Measurements from ENCODE around the gene ZNF26.
"Not testable (repeated sequence)": the region's sequence is repeated elsewhere in the genome, so short reads cannot be mapped to it uniquely, and the experiment has no call there.

The ZNF26 gene

DNA sequence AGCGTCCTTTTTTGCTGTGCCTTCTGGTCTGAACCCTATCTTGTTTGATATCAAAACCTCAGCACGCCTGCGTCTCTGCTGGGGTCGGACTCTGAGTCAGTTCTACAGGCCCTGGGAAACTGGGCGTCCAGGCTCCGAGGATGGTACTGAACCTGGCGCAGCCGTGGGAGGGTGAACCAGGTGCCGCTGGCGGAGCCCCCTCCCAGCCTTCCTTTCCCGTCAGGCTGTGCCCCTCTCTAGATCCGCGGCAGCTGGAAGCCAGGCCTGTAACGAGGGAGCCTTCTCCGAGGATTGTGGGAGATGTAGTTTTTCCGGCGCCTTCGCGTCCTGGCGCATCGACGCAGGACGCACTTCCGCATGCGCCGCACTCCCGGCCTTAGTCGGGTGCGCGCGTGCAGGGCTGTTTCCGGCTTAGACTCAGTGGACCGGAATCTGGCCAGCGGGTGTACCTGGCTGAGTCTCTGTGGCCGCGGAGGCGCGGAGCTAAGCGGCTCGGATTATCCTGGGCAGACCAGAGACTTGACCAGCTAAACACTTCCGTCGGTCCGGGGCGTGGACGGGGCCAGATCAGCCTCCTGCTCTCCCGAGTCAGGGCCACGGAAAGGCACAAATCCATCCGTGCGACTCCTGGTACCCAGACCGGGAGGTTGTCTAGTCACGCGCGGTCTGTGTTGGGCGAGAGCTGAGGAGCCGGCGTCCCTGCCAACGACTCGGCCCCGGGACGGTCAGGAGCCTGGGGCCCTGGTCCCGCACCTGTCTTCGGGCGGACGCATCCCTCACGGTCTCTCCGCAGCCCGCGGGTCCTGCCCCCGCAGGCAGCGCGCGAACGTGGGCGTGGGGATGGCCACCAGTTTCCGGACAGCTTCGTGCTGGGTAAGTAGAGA lies at the start of gene ZNF26:
TSS of gene ZNF26 (plus strand) at position 367 of the 884 bp plus-strand sequence. CDS start at position 841, 474 bp downstream.
- peak; percentile 92 for DNase-seq

- DNase-seq, result not testable (repeated sequence)
Observed at GRCh38 chr12:132936921-132937320, 49.2 kb upstream of the ZNF26 start.

DNA sequence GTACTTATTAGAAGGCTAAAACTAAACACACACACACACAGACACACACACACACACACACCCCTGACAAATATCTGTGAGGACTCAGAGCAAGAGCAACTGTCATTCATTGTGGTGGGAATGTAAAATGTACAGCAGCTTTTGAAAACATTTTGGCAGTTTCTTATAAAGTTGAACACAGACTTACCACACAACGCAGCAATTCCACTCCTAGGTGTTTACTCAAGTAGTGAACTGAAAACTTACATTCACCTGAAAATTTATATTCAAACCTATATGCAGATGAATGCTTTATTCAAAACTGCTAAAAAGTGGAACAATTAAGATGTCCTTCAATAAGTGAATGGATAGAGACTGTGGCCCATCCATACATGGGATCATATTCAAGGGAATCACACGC lies 48.7 kb upstream of the ZNF26 start:
- DNase-seq, result no peak

DNA sequence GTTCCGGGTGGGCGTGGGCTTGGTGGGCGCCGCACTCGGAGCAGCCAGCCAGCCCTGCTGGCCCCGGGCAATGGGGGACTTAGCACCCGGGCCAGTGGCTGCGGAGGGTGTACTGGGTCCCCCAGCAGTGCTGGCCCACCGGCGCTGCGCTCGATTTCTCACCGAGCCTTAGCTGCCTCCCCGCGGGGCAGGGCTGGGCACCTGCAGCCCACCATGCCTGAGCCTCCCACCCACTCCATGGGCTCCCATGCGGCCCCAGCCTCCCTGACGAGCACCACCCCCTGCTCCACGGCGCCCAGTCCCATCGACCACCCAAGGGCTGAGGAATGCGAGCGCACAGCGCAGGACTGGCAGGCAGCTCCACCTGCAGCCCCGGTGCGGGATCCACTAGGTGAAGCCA lies 47.4 kb upstream of the ZNF26 start:
- not testable (repeated sequence) for DNase-seq

DNA sequence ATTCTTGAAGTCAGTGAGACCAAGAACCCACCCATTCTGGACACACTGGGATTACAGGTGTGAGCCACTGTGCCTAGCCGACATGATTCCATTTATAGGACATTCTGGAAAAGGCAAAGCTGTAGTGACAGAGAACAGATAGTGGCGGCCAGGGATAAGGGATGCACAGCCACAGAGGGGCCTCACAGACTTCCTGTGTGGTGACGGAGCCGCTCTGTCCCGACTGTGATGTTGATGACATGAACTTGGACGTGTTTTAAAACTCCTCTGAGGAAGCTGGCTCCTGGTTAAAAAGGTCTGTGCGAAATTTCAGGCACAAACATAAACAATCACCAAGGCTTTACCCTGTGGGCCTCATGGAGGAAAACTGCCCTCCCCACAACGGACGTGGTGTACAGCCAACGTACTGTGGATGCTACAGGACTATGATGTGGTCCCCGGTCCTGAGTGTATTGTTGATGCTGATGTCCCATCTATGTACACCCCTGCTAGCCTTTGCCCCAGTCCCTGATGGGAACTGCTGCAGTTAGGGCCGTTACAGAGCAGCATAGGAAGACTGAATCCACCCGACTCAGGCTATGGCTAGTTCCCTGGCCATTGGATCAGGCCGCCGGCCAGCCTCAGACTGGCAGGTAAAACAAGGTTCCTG lies 46.0 kb upstream of the ZNF26 start:
- DNase-seq, result no peak

DNA sequence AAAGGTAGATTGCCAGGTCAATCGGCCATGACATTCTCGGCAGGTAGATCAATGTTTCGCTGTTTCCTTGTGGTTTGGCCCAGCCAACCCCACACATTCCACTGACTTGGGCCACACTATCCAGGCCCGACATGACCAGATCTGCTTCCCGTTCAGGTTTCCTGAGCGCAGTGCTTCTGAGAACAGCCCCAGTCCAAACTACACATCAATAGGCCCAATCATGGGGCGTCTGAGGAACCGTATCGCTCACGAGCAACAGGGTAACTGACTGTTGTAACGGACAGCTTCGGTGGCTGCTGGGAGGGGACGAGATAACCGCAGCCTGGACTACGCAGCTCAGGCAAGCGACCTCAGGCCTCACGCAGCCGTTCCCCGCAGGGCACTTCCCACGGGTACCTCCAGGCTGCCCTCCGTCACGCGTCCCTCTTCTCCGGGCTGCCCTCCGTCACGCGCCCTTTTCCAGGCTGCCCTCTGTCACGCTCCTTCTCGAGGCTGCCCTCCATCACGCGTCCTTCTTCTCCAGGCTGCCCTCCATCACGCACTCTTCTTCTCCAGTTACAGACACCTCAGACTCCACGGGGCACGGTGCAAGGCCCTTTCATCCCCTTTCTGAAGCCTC lies 44.7 kb upstream of the ZNF26 start:
- DNase-seq, result no peak

- DNase-seq, result no peak
Observed at GRCh38 chr12:132942611-132943010, 43.6 kb upstream of the ZNF26 start.

DNA sequence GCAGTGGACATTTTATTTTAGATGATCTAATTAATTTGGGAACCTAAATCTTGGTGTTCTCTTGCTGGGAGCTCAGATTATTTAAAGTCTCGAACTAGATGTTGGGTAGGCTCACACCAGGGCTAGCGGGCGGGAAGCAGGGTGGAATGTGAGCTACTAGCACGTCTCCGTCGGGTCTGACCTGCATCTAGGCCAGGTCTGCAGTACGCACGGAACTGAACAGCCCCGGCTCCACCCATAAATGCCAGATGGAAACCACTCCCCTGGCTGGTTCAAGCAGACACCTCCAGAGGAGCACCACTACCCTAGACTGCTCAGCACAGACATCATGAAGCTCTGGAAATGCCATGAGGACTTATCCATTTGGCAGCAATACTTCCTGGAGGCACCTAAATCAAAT lies 40.4 kb upstream of the ZNF26 start:
- no peak for DNase-seq

GRCh38 chr12:132946246-132946820 lies 39.8 kb upstream of the ZNF26 start:
- no peak for DNase-seq

- DNase-seq, result no peak
Observed at GRCh38 chr12:132948146-132949066, 37.8 kb upstream of the ZNF26 start.

DNA sequence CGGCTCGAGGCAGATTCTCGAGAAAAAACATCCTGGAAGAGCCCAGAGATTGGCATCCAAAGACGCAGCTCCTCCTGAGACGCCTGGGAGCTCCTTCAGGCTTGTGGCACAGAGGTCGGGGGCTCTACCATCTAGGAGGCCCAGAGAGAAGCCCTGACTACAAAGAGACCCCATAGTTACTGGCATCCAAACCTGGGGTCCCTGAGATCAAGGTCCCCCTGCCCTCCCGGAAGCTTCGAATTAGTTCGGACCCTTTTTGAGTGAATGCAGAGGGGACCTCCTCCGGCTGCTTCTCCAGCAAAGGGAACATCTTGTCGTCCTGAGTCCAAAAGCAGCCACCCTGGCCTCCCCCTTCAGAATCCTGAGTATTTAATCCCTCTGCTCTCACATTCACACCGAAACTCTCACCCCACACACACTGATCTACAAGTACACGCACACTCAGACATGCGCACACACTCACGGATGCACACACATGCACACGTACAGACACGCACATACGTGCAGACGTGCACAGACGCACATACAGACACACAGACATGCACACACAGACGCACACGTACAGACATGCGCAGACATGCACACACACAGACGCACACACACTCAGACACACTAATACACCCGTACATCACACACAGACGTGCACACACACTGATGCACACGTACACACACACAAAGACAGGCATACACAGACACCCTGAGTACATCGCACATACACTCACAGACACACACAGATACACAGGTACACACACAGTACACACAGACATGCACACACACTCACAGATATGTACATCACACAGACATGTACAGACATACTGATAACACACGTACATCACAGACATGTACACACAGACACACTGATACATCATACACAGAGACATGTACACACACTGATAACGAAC lies 36.0 kb upstream of the ZNF26 start:
- no peak for DNase-seq

DNA sequence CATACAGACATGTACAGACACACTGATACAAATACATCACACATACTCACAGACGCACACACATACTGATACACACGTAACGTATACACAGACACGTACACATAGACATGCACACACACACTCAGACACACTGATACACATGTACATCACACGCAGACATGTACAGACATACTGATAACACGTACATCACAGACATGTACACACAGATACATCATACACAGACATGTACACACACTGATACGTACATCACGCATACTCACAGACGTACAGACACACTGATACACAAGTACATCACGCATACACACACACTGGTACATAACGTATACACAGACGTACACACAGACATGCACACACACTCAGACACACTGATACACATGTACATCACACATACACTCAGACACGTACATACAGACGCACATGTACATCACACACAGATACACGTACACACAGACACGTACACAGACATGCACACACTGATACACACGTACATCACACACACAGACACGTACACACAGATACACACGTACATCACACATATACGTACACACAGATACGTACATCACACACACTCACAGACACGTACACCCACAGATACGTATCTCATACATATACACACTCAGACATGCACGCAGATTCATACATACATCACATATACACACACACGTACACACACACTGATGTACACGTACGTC lies 35.2 kb upstream of the ZNF26 start:
- no peak for DNase-seq

DNA sequence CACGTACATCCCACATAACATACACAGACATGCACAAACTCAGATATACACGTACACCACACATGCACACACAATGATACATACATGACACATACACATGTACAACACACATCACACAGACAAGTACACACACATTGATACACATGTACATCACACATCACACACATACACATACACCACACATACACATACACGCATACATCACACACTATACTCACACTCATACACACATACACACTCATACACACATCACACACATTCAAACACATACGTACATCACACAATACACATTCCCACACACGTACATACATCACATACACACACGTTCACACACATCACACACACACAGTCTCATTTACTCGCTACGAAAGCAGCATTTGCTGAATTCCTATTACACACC lies 34.5 kb upstream of the ZNF26 start:
- no peak for DNase-seq

DNA sequence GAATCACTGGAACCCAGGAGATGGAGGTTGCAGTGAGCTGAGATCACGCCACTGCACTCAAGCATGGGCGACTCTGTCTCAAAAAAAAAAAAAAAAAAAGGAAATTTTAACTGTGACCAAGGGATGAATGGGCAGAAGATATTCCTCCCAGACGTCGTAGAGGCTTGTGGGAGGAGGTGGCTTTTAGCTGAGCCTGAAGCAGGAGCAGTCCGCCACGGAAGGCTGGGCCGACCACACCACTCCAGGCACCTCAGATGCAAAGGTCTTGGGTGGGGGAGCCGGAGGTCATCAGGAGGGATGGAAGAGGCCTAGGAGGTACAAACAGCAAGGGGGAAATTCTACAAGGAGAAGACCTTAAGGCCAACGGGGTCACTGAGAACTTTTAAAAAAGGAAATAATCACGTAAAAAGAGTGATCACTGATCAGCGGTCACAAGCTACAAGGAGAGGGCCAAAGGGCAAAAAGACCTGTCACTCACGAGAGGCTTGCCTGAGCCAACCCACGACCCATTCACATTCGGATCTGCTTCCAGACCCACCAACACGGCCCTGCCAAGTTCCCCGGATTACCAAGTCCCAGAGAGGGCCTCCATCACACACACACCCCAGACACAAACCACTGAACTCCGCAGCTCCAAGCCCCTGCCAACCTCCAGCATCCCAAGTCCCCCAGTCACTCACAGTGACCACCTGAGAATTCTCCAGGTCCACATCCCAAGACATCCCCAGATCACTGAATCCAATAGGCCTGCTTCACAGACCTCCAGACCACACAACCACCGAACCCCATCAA lies 33.6 kb upstream of the ZNF26 start:
- no peak for DNase-seq

GRCh38 chr12:132953163-132953425 lies 33.1 kb upstream of the ZNF26 start:
- no peak for DNase-seq

GRCh38 chr12:132953771-132954170 lies 32.4 kb upstream of the ZNF26 start:
- no peak for DNase-seq

DNA sequence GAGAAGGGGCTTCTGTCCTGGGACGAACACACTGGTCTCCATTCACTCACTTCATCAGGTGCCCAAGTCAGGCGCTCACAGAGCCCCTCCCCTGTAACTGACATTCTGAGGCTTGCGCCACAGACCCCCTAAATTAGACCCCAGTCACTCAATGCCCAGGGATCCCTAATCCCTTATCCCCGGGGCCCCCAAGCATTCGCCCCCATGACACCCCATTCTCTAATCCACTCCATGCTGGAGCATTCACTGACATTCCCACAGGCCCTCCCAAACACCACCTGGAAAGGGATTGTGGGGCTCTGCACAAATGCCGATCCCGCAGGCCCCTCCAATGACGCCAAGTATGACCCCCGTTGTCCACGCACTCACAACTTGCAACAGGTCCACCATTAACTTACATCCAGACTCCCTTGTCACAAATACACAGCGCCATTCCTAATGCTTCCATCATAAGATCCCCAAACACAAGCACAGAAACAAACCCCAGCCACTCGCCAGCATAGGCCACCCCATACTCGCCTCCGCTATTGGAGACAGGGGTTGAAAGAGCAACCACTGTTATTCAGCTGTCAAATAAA lies 31.6 kb upstream of the ZNF26 start:
- no peak for DNase-seq

GRCh38 chr12:132955094-132956010 lies 30.8 kb upstream of the ZNF26 start:
- no peak for DNase-seq

All from CD4-positive, alpha-beta T cell treated with Interleukin-21 for 1 hour (primary cell).